A549 (cell line): ENCODE results near the gene SDSL. TPM values are rescaled to one million over a fixed set of nuclear protein-coding genes. Genes with fewer than 3 reads are reported as not detected.

Experiments used
- ATAC-seq, 2 experiments: fragments of 200-7000 bp in 1 of 2; fragments of >200 bp in 1 of 2; cut with Nextera tagmentation in 1 of 2; cut with Tn5 transposase in 1 of 2; 3 replicates each; pipeline versions ENCODE4 v1.8.0 to v1.9.1; 2018 to 2020; ENCODE audit warnings: mild to moderate bottlenecking in 1 of 2, moderate library complexity in 1 of 2
- CTCF ChIA-PET: fragments of 300-600 bp; sonication (Branson Sonifier 250); formaldehyde crosslinking; extraction: SDS; loops from one replicate; lab custom pipeline; 2021; ENCODE audit warnings: antibody characterized with exemption, inconsistent platforms; lab: Yijun Ruan, JAX
- POLR2A ChIA-PET: fragments of 350-600 bp; formaldehyde crosslinking; extraction: SDS; loops from one replicate; lab custom pipeline; 2021; ENCODE audit warnings: antibody characterized with exemption, inconsistent platforms; lab: Yijun Ruan, JAX
- DNase-seq, 2 experiments: peaks; one replicate each; pipeline versions ENCODE4 v3.0.0 to v3.0.0-alpha.2; 2011 to 2016; ENCODE audit warnings: low read depth in 1 of 2, low spot score in 1 of 2
- FAIRE-seq: peaks from 2 replicates; lab custom pipeline; 2011; peaks lifted over from hg19 to GRCh38; lab: Jason Lieb, UNC
- H3K27ac ChIP-seq, 2 experiments: fragments of >200 bp; sonication (Bioruptor Twin); formaldehyde crosslinking; 3 replicates each; pipeline ENCODE4 v1.5.1; 2016 to 2017
- H3K4me1 ChIP-seq: fragments of >200 bp; sonication (Bioruptor Twin); formaldehyde crosslinking; 3 replicates; pipeline ENCODE4 v1.6.1; 2016
- H3K4me2 ChIP-seq: fragments of >200 bp; sonication (Bioruptor Twin); formaldehyde crosslinking; 3 replicates; pipeline ENCODE4 v1.6.1; 2016
- H3K4me3 ChIP-seq: fragments of >200 bp; sonication (Bioruptor Twin); formaldehyde crosslinking; 3 replicates; pipeline ENCODE4 v1.5.1; 2016
- H3K9me3 ChIP-seq: fragments of >200 bp; sonication (Bioruptor Twin); formaldehyde crosslinking; 3 replicates; pipeline ENCODE4 v1.6.1; 2016
- CBX8 ChIP-seq: fragments of 200-600 bp; sonication (generic); IDR thresholded peaks from 2 replicates; pipeline ENCODE4 v1.6.1; 2016
- CEBPB ChIP-seq, 2 experiments: fragments of >200 bp in 1 of 2; sonication (Bioruptor Twin) in 1 of 2; formaldehyde crosslinking in 1 of 2; IDR thresholded peaks; 2 replicates each; pipeline ENCODE4 v1.6.1; 2012 to 2016
- EHMT2 ChIP-seq: fragments of 200-600 bp; sonication (generic); IDR thresholded peaks from 2 replicates; pipeline ENCODE4 v1.6.1; 2016; ENCODE audit warnings: antibody characterized with exemption, low read depth, mild to moderate bottlenecking, moderate library complexity
- FOXS1 ChIP-seq: fragments of 250-450 bp; sonication (Bioruptor Pico); IDR thresholded peaks from 2 replicates; pipeline ENCODE4 v1.5.0; 2020; ENCODE audit warnings: mild to moderate bottlenecking, moderate library complexity
- GATA3 ChIP-seq: IDR thresholded peaks from 2 replicates; pipeline ENCODE4 v1.6.1; 2012; ENCODE audit warnings: borderline replicate concordance
- HOXB5 ChIP-seq: fragments of 250-450 bp; sonication (Bioruptor Pico); IDR thresholded peaks from 2 replicates; pipeline ENCODE4 v1.5.0; 2020; ENCODE audit warnings: mild to moderate bottlenecking, moderate library complexity
- JUN ChIP-seq, 2 experiments: fragments of >200 bp; sonication (Bioruptor Twin); formaldehyde crosslinking; IDR thresholded peaks; 2 replicates in 1 of 2; 3 replicates in 1 of 2; pipeline ENCODE4 v1.6.1; 2016 to 2017
- JUNB ChIP-seq: fragments of >200 bp; sonication (Bioruptor Twin); formaldehyde crosslinking; IDR thresholded peaks from 2 replicates; pipeline ENCODE4 v1.6.1; 2016
- KDM1A ChIP-seq: fragments of 200-600 bp; sonication (generic); IDR thresholded peaks from 2 replicates; pipeline ENCODE4 v1.6.1; 2016; ENCODE audit warnings: low read depth, mild to moderate bottlenecking
- POLR2A ChIP-seq: IDR thresholded peaks from 2 replicates; pipeline ENCODE4 v1.6.1; 2012; ENCODE audit warnings: mild to moderate bottlenecking, low read length
- POLR2AphosphoS2 ChIP-seq: conservative IDR thresholded peaks from 2 replicates; pipeline ENCODE4 v1.6.1; 2012; ENCODE audit warnings: low read length, improper control_type of control experiment, inconsistent platforms
- RAD21 ChIP-seq, 2 experiments: fragments of >200 bp in 1 of 2; sonication (Bioruptor Twin) in 1 of 2; formaldehyde crosslinking in 1 of 2; IDR thresholded peaks in 1 of 2; conservative IDR thresholded peaks in 1 of 2; 2 replicates in 1 of 2; 3 replicates in 1 of 2; pipeline ENCODE4 v1.6.1; 2012 to 2018; ENCODE audit warnings: inconsistent platforms in 1 of 2
- RCOR1 ChIP-seq: fragments of 150-350 bp; IDR thresholded peaks from 2 replicates; pipeline ENCODE4 v1.6.1; 2014; ENCODE audit warnings: antibody characterized with exemption, low read length, low read depth
- TP53 ChIP-seq: fragments of 250-450 bp; sonication (Bioruptor Pico); IDR thresholded peaks from 2 replicates; pipeline ENCODE4 v1.5.0; 2021; ENCODE audit warnings: mild to moderate bottlenecking, moderate library complexity
- ZC3H11A ChIP-seq: fragments of 450-650 bp; IDR thresholded peaks from 2 replicates; pipeline ENCODE4 v1.6.1; 2014; ENCODE audit warnings: antibody characterized with exemption, mild to moderate bottlenecking
- ZSCAN20 ChIP-seq: fragments of 250-450 bp; sonication (Bioruptor Pico); IDR thresholded peaks from 2 replicates; pipeline ENCODE4 v1.8.0; 2022; ENCODE audit warnings: mild to moderate bottlenecking, moderate library complexity
- WGBS: methylation state at CpG from one replicate; pipeline ENCODE4 v1.1.6; 2017; ENCODE audit errors: missing lambda C conversion rate; 5-methylcytosine and 5-hydroxymethylcytosine counted together
- polyA plus RNA-seq, 4 experiments: library from polyadenylated mRNA; depleted of rRNA in 3 of 4; stranded (reverse); fragments of >200 nt; fragmentation: RNase III in 1 of 4; extraction: RNeasy Plus Mini Kit Qiagen cat#74134 plus additional on column Dnase treatment in 1 of 4; gene quantifications; 2 replicates in 3 of 4; 3 replicates in 1 of 4; pipeline ENCODE4 v1.2.3, GENCODE V29; 2011 to 2017
- TF ChIP-seq, protein P1 (sequence below): fragments of 200-600 bp; sonication (generic); IDR thresholded peaks from 2 replicates; pipeline ENCODE4 v1.6.1; 2016; ENCODE audit warnings: antibody characterized with exemption, mild to moderate bottlenecking, moderate library complexity
- TF ChIP-seq, protein P2 (sequence below): IDR thresholded peaks from 2 replicates; pipeline ENCODE4 v1.6.1; 2012; ENCODE audit warnings: low read depth, borderline replicate concordance
- TF ChIP-seq, protein P3 (sequence below): fragments of 250-450 bp; sonication (Bioruptor Pico); IDR thresholded peaks from 2 replicates; pipeline ENCODE4 v1.5.0; 2021; ENCODE audit warnings: mild to moderate bottlenecking, moderate library complexity, borderline replicate concordance
- TF ChIP-seq, protein P4 (sequence below): fragments of >200 bp; sonication (Bioruptor Twin); formaldehyde crosslinking; IDR thresholded peaks from 3 replicates; pipeline ENCODE4 v1.6.1; 2016
- TF ChIP-seq, protein P5 (sequence below): IDR thresholded peaks from 2 replicates; pipeline ENCODE4 v1.6.1; 2012
- TF ChIP-seq, protein P6 (sequence below): fragments of 450-650 bp; IDR thresholded peaks from 2 replicates; pipeline ENCODE4 v1.6.1; 2014; ENCODE audit warnings: antibody characterized with exemption
- TF ChIP-seq, protein P7 (sequence below): IDR thresholded peaks from 2 replicates; pipeline ENCODE4 v1.6.1; 2012

Gene SDSL
- polyA plus RNA-seq, 2 of the 4 experiments (the other 2 are of a cell fraction) = 21.0 to 26.7 TPM

DNA sequence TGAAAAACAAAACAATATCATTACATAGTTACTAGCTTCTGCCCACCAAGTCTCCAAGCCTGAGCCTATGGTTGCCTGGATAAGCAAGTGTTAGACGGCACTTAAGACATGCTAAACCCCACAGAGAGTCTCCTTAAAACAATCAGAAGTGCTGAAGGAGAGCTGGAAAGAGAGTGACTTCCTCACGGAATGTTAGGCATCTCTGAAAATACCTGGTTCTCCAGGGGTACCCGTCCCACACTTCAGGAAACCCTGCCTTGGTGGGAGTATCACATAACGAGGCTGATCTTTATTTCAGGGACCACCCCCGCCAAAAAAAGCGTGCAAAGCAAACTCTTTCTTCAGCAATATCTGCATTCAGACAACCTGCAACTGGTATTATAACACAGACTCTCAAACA lies 31.1 kb downstream of the SDSL start:
- ChIA-PET CTCF (interaction anchor here (2.7 kb wide), 1 partner anchor 9 kb away, joined by 16 read pairs; no protein-coding TSS in a partner anchor), POLR2A (interaction anchor here (0.7 kb wide), 1 partner anchor 161 kb away, joined by 3 read pairs; no protein-coding TSS in a partner anchor)
- no peak overlapping the region for H3K4me3 ChIP-seq
- TF ChIP-seq TP53 (CRISPR knock-in tag) (no peak), POLR2A (no peak), RCOR1 (no peak), JUNB (no peak), JUN (IDR thresholded peaks at IDR 0.05) (no peak), CEBPB (IDR thresholded peaks at IDR 0.05) (no peak), EHMT2 (no peak), RAD21 (conservative IDR thresholded peaks at IDR 0.05 in 1 of 2, IDR thresholded peaks at IDR 0.05 in 1 of 2) (no peak), KDM1A (no peak), HOXB5 (CRISPR knock-in tag) (no peak), GATA3 (no peak), POLR2AphosphoS2 (no peak)
- TF ChIP-seq, protein P1, sequence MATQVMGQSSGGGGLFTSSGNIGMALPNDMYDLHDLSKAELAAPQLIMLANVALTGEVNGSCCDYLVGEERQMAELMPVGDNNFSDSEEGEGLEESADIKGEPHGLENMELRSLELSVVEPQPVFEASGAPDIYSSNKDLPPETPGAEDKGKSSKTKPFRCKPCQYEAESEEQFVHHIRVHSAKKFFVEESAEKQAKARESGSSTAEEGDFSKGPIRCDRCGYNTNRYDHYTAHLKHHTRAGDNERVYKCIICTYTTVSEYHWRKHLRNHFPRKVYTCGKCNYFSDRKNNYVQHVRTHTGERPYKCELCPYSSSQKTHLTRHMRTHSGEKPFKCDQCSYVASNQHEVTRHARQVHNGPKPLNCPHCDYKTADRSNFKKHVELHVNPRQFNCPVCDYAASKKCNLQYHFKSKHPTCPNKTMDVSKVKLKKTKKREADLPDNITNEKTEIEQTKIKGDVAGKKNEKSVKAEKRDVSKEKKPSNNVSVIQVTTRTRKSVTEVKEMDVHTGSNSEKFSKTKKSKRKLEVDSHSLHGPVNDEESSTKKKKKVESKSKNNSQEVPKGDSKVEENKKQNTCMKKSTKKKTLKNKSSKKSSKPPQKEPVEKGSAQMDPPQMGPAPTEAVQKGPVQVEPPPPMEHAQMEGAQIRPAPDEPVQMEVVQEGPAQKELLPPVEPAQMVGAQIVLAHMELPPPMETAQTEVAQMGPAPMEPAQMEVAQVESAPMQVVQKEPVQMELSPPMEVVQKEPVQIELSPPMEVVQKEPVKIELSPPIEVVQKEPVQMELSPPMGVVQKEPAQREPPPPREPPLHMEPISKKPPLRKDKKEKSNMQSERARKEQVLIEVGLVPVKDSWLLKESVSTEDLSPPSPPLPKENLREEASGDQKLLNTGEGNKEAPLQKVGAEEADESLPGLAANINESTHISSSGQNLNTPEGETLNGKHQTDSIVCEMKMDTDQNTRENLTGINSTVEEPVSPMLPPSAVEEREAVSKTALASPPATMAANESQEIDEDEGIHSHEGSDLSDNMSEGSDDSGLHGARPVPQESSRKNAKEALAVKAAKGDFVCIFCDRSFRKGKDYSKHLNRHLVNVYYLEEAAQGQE = no peak
- TF ChIP-seq, protein P2, sequence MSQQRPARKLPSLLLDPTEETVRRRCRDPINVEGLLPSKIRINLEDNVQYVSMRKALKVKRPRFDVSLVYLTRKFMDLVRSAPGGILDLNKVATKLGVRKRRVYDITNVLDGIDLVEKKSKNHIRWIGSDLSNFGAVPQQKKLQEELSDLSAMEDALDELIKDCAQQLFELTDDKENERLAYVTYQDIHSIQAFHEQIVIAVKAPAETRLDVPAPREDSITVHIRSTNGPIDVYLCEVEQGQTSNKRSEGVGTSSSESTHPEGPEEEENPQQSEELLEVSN = no peak
- TF ChIP-seq, protein P3, sequence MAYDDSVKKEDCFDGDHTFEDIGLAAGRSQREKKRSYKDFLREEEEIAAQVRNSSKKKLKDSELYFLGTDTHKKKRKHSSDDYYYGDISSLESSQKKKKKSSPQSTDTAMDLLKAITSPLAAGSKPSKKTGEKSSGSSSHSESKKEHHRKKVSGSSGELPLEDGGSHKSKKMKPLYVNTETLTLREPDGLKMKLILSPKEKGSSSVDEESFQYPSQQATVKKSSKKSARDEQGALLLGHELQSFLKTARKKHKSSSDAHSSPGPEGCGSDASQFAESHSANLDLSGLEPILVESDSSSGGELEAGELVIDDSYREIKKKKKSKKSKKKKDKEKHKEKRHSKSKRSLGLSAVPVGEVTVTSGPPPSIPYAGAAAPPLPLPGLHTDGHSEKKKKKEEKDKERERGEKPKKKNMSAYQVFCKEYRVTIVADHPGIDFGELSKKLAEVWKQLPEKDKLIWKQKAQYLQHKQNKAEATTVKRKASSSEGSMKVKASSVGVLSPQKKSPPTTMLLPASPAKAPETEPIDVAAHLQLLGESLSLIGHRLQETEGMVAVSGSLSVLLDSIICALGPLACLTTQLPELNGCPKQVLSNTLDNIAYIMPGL (CRISPR knock-in tag) = no peak
- TF ChIP-seq, protein P4, sequence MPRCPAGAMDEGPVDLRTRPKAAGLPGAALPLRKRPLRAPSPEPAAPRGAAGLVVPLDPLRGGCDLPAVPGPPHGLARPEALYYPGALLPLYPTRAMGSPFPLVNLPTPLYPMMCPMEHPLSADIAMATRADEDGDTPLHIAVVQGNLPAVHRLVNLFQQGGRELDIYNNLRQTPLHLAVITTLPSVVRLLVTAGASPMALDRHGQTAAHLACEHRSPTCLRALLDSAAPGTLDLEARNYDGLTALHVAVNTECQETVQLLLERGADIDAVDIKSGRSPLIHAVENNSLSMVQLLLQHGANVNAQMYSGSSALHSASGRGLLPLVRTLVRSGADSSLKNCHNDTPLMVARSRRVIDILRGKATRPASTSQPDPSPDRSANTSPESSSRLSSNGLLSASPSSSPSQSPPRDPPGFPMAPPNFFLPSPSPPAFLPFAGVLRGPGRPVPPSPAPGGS = no peak
- 4% methylated on average over 6 of the region's 6 CpGs for WGBS
- H3K27ac ChIP-seq = no peak overlapping the region
- no peaks in the 10 kb centered on the region for H3K9me3 ChIP-seq
- H3K4me2 ChIP-seq = no peak overlapping the region
- DNase-seq (no peak), ATAC-seq (peak in 1 of 2 experiments; percentile 50; a peak in 2 of 6 replicates), FAIRE-seq (no peak)
- no peaks in the 10 kb centered on the region for H3K4me1 ChIP-seq

DNA sequence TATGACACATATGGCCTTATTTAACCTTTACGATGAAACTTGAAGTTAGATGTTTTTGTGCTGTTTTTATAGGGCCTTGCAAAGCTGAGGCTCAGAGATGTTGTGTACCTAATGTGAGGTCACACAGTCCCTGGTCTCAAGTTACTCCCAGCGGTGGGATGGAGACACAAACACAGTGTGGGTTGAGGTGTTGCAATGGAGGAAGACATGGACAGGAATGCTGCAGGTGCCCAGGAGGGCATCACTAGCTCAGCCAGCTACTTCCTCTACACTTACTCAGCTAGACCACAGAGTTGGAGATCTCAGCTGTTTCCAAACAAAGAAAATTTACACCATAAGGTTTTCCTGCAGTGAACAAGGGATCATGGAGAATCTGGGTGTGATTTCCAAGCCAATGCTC lies 34.0 kb downstream of the SDSL start:
- TF ChIP-seq KDM1A = no peak
- TF ChIP-seq, protein P5, sequence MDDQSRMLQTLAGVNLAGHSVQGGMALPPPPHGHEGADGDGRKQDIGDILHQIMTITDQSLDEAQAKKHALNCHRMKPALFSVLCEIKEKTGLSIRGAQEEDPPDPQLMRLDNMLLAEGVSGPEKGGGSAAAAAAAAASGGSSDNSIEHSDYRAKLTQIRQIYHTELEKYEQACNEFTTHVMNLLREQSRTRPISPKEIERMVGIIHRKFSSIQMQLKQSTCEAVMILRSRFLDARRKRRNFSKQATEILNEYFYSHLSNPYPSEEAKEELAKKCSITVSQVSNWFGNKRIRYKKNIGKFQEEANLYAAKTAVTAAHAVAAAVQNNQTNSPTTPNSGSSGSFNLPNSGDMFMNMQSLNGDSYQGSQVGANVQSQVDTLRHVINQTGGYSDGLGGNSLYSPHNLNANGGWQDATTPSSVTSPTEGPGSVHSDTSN = no peak
- TF ChIP-seq POLR2A = no peak
- no peak for TF ChIP-seq CBX8
- TF ChIP-seq ZSCAN20 (CRISPR knock-in tag) = no peak
- TF ChIP-seq, protein P6, sequence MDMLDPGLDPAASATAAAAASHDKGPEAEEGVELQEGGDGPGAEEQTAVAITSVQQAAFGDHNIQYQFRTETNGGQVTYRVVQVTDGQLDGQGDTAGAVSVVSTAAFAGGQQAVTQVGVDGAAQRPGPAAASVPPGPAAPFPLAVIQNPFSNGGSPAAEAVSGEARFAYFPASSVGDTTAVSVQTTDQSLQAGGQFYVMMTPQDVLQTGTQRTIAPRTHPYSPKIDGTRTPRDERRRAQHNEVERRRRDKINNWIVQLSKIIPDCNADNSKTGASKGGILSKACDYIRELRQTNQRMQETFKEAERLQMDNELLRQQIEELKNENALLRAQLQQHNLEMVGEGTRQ = no peak
- no peak for TF ChIP-seq ZC3H11A
- TF ChIP-seq, protein P4 = no peak
- TF ChIP-seq, protein P7, sequence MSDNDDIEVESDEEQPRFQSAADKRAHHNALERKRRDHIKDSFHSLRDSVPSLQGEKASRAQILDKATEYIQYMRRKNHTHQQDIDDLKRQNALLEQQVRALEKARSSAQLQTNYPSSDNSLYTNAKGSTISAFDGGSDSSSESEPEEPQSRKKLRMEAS = no peak
- TF ChIP-seq RCOR1 = no peak
- TF ChIP-seq FOXS1 = no peak
- no peak for TF ChIP-seq CEBPB (IDR thresholded peaks at IDR 0.05)
- ATAC-seq (no peak), DNase-seq (no peak), FAIRE-seq (no peak)
- ChIA-PET POLR2A (no interaction called here), CTCF (interaction anchor here (1.0 to 5.2 kb wide), 6 partner anchors 9 to 461 kb away, joined by 3 to 27 read pairs (median 4); no protein-coding TSS in a partner anchor)
- H3K9me3 ChIP-seq = no peaks in the 10 kb centered on the region
- WGBS = 56% methylated on average over 2 of the region's 2 CpGs
- no peak overlapping the region for H3K4me2 ChIP-seq
- H3K4me1 ChIP-seq = no peaks in the 10 kb centered on the region
- no peak overlapping the region for H3K4me3 ChIP-seq
- H3K27ac ChIP-seq = no peak overlapping the region
